Hepatocyte (in vitro differentiated cells): ENCODE measurements around the gene ABCB8.

ENCODE experiments used
- CTCF ChIP-seq: fragments of 200-600 bp; sonication (generic); IDR thresholded peaks from 2 replicates; pipeline ENCODE4 v1.5.1; 2016; ENCODE audit warnings: antibody characterized with exemption, mild to moderate bottlenecking; ENCODE audit not compliant: poor library complexity
- EZH2 ChIP-seq: fragments of 200-600 bp; sonication (generic); IDR thresholded peaks from 2 replicates; pipeline ENCODE4 v1.6.1; 2016; ENCODE audit warnings: antibody characterized with exemption, mild to moderate bottlenecking, borderline replicate concordance
- EZH2phosphoT487 ChIP-seq: fragments of 200-600 bp; sonication (generic); IDR thresholded peaks from one replicate; pipeline ENCODE4 v1.6.1; 2018; ENCODE audit warnings: antibody characterized with exemption, mild to moderate bottlenecking, low read depth, moderate library complexity; ENCODE audit not compliant: unreplicated experiment, severe bottlenecking

GRCh38 chr7:151089893-151090730, 61.9 kb downstream of the ABCB8 start:
- TF ChIP-seq CTCF, result no peak
- TF ChIP-seq EZH2phosphoT487, result no peak
- no peak for TF ChIP-seq EZH2
